Gastrocnemius medialis (tissue), 4 donors: ENCODE data around the gene UTY.

ENCODE experiments used
- CTCF ChIP-seq, 5 experiments: fragments of 450-650 bp in 3 of 5; fragments of 200-600 bp in 2 of 5; sonication (generic) in 2 of 5; IDR thresholded peaks in 4 of 5; conservative IDR thresholded peaks in 1 of 5; 1 replicate in 4 of 5; 2 replicates in 1 of 5; pipeline ENCODE4 v1.5.1; 2016 to 2019; ENCODE audit warnings: antibody characterized with exemption in 5 of 5, mild to moderate bottlenecking in 3 of 5, moderate library complexity in 3 of 5
- POLR2A ChIP-seq, 2 donors: fragments of 450-650 bp; IDR thresholded peaks; one replicate each; pipeline ENCODE4 v1.6.1; 2017; ENCODE audit warnings: antibody characterized with exemption in 2 of 2, mild to moderate bottlenecking in 2 of 2, moderate library complexity in 2 of 2

GRCh38 chrY:13361656-13362636 is 117.9 kb downstream of the UTY start:
- TF ChIP-seq CTCF (IDR thresholded peaks at IDR 0.05 in 4 of 5, conservative IDR thresholded peaks at IDR 0.05 in 1 of 5) (no peak), POLR2A (IDR thresholded peaks at IDR 0.05) (no peak)
